H1 (cell line): ENCODE measurements around the gene RASAL2. TPM values are rescaled to one million over a fixed set of nuclear protein-coding genes. Genes with fewer than 3 reads are reported as not detected.

Experiments
- GTF2F1 ChIP-seq: IDR thresholded peaks from 2 replicates; pipeline ENCODE4 v1.6.1; 2012; ENCODE audit warnings: low read depth, low read length, improper control_type of control experiment, borderline replicate concordance
- RXRA ChIP-seq: IDR thresholded peaks from 2 replicates; pipeline ENCODE4 v1.6.1; 2011; ENCODE audit warnings: low read depth, mild to moderate bottlenecking, low read length, moderate library complexity; ENCODE audit not compliant: insufficient read depth
- polyA plus RNA-seq, 7 experiments: library from polyadenylated mRNA; depleted of rRNA in 3 of 7; stranded (reverse) in 5 of 7; unstranded in 2 of 7; fragments of >200 nt in 5 of 7; fragments of 200-250 nt in 2 of 7; gene quantifications; 1 replicate in 5 of 7; 2 replicates in 1 of 7; 4 replicates in 1 of 7; pipeline versions ENCODE4 v1.2.1 to v1.2.3, GENCODE V29; 2011 to 2013; ENCODE audit warnings: missing spikeins in 2 of 7, mixed read lengths in 2 of 7
- total RNA-seq: library from RNA; stranded (reverse); fragmentation: NEBNext Ultra II Directional; extraction: Animal tissue kit (Norgen Biotek cat#: 25700); gene quantifications from 2 replicates; pipeline ENCODE4 v1.2.1, GENCODE V29; 2021

RASAL2 gene
- total and polyA plus RNA-seq, 2 of the 8 experiments (the other 6 are each of a cell fraction or from before 2014, with no cell fraction given), result 15.9 to 32.5 TPM

DNA sequence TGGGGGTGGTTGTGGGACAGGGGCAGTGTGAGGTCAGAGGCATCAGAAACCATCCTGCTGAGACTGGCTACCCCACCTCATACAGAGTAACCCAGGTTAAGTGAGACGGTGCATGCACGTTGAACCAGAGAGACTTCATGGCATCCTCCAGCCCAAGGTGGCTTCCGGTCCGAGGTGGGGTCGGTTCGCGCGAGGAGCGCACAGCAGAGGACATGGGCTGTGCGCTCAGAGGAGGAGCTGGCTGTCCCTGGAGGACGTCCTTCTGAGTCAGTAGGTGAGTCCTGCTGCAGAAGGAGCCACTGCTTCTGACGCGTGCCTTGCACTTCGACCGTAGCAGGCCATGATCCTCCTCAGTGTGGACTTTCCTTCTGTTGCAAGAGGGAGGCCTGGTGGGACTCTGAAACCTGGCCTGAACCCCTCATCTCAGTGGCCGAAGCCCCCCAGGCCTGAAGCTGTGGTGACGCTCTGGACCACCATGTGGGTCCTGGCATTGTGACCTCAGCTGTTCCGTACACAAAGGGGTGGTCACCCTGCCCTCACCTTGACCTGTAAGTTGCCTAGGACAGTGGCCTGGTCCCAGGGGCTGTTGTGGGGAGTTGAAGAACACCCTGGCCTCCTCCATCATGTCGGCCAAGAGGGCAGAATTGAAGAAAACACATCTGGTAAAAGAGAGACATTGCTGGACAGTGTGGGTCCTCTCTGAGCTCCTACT, 418.8 kb downstream of the RASAL2 start, which contains the start of gene TEX35 (continued):
- TF ChIP-seq RXRA (no peak), GTF2F1 (no peak)
